ENCODE results near the gene C16orf87.

Gene C16orf87

DNA sequence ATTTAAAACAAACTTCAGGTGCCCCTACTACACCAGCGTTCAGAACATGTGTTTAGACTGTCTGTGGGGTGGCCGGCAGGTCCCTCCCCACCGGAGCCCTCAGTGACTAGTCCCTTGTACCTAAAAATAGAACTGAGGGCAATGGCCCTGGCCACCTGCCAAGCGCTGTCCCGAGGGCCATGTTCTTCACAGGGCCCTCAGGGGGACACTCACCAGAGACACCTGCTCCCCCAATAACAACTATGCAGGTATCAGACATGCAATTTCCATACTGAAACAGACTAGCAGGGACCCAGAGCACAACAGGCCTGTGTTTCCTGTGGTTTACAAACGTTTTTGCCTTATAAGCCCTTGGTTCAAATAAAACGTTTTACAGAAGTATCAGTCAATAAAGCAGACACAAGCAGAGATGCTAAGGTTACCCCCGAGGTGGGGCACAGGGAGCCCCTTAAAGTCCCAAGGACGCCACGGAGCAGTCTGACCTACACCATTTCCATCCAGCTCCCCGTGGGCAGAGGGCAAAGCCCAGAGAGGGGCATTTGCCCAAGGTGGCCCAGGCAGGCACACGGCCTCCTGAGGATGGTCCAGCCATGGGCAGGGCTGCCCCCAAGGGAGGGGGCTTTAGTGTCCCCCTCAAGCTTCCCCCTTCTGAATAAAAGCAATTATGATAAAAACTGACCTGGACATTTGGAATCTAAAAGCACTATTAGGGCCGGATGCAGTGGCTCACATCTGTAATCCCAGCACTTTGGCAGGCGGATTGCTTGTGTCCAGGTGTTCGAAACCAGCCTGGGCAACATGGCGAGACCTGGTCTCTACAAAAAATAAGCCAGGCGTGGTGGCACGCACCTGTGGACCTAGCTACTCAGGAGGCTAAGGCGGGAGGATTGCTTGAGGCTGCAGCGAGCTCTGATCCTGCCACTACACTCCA is 81.9 kb downstream of the C16orf87 start:
- H3K36me3 ChIP-seq, result no peaks in the 10 kb centered on the region
- H3K4me1 ChIP-seq (ENCODE audit: control insufficient read depth in 1 of 2, insufficient read depth in 1 of 2, low read depth in 1 of 2, low read length in 1 of 2), result peaks cover 9 to 10% of the 10 kb centered on the region in 2 experiments
- no peaks in the 10 kb centered on the region for H3K27me3 ChIP-seq
- H3K27ac ChIP-seq, result no peak overlapping the region
- no peak overlapping the region for H3K4me3 ChIP-seq (ENCODE audit: low read depth in 1 of 2, low read length in 1 of 2)
- no peaks in the 10 kb centered on the region for H3K9me3 ChIP-seq
- TF ChIP-seq, protein P1, sequence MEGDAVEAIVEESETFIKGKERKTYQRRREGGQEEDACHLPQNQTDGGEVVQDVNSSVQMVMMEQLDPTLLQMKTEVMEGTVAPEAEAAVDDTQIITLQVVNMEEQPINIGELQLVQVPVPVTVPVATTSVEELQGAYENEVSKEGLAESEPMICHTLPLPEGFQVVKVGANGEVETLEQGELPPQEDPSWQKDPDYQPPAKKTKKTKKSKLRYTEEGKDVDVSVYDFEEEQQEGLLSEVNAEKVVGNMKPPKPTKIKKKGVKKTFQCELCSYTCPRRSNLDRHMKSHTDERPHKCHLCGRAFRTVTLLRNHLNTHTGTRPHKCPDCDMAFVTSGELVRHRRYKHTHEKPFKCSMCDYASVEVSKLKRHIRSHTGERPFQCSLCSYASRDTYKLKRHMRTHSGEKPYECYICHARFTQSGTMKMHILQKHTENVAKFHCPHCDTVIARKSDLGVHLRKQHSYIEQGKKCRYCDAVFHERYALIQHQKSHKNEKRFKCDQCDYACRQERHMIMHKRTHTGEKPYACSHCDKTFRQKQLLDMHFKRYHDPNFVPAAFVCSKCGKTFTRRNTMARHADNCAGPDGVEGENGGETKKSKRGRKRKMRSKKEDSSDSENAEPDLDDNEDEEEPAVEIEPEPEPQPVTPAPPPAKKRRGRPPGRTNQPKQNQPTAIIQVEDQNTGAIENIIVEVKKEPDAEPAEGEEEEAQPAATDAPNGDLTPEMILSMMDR (IDR thresholded peaks at IDR 0.05), result no peak

DNA sequence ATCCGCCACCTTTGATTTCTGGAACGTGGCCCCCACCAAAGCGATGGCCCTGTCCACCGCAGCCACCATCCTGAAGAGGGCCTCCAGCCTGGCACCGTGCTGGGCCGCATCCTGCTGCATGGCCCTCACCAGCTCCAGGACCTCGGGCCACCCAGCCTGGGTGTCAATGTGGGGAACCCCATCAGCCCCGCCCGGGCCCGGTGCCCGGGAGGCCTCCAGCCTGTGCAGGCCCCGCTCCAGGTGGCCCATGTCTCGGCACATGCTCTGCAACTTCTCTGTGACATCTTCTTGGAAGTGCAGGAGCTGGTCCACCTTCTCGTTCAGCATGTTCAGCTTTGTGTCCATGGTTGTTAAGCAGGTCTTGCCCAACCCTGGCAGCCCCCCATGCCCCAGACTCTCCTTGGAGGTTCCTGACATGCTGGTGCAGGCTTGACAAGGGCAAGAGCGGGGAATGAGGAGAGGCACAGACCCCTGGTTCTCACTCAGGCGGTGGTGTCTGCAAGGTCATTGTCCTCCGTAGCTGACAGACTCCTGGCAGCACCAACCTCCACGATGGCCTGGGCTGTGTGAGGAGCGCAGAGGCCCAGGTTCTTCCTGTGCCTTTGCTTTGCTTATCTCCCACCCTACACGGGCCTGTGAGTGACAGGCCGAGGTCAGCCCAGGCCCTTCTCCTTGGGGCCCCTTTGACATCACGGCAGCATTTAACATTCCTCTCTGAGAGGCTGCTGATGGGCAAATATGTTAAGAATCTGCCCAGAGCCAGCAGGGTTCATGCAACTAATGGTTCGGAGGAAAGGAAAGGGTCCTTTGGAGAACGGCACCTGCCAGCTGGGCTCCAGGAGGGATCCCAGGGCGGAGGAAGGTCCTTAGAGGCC is 83.0 kb downstream of the C16orf87 start, which contains the start of gene MYLK3:
Gene MYLK3 (minus strand): TSS at position 568 of the 875 bp plus-strand sequence. CDS start 151 bp downstream, at position 417.
- Histone ChIP-seq H3K4me1 (ENCODE audit: control insufficient read depth in 1 of 2, insufficient read depth in 1 of 2, low read depth in 1 of 2, low read length in 1 of 2) (peaks cover 20% of the 10 kb centered on the region in 2 experiments), H3K36me3 (no peaks in the 10 kb centered on the region), H3K9me3 (no peaks in the 10 kb centered on the region), H3K4me3 (ENCODE audit: low read depth in 1 of 2, low read length in 1 of 2) (no peak within 1 kb of the TSS), H3K27me3 (no peaks in the 10 kb centered on the region), H3K27ac (no peak within 1 kb of the TSS)
- TF ChIP-seq, protein P1 (IDR thresholded peaks at IDR 0.05), result no peak

DNA sequence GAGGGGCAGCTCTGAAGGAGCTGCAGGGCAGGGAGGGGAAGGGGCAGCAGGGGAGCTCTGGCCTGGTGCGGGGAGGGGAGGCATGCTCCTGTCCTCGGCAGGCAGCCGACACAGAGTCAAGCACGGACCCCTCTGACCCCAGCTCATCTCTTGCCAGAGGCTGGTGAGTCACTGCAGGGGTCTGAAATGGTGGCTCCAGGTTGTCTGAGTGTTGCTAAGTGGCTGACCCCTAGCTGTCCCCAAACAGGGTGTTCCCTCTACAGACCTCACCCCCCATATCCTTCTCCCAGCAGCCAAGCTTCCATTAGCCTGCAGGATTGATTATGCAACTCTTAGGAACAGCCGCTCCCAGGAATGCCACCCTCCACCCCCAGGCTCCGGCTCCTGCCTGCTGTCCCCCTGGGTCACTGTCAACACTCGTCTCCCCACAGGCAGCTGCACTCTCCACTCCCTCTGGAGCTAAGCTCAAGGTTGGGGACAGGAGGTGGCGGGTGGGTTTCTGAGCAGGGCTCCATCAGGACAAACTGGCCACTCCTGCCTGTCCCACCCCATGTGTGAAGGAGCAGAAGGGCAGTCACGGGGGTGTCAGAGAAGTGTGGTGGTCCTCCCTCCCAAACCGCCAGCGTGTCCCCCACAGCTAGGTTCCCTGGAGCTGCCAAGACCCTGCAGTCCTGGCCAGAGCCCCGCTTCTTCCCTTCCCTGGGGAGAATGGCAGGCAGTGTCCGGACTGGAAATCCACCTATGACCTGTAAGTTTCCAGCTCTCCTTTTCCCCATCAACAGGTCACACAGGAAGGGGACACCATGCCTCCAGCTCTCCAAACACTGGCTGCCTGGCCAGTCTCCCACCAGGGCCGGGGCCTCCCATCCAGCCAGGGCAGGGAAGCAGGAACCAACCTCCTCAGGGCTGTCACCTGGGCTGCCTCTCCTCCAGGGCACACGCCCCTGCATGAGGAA is 83.9 kb downstream of the C16orf87 start:
- no peak overlapping the region for H3K4me3 ChIP-seq (ENCODE audit: low read depth in 1 of 2, low read length in 1 of 2)
- TF ChIP-seq, protein P1 (IDR thresholded peaks at IDR 0.05), result no peak
- no peaks in the 10 kb centered on the region for H3K9me3 ChIP-seq
- no peaks in the 10 kb centered on the region for H3K27me3 ChIP-seq
- no peak overlapping the region for H3K27ac ChIP-seq
- H3K4me1 ChIP-seq (ENCODE audit: control insufficient read depth in 1 of 2, insufficient read depth in 1 of 2, low read depth in 1 of 2, low read length in 1 of 2), result peaks cover 26 to 27% of the 10 kb centered on the region in 2 experiments
- no peaks in the 10 kb centered on the region for H3K36me3 ChIP-seq

Data from neutrophil (primary cell).